ENCODE data around the gene TMEFF2. TPM values are rescaled to one million over a fixed set of nuclear protein-coding genes. Genes with fewer than 3 reads are reported as not detected.
A peak's percentile ranks its signal among the peaks of the same experiment; 100 is the strongest.

TMEFF2 gene
- polyA plus RNA-seq, 1 donor, result 2.3 TPM

DNA sequence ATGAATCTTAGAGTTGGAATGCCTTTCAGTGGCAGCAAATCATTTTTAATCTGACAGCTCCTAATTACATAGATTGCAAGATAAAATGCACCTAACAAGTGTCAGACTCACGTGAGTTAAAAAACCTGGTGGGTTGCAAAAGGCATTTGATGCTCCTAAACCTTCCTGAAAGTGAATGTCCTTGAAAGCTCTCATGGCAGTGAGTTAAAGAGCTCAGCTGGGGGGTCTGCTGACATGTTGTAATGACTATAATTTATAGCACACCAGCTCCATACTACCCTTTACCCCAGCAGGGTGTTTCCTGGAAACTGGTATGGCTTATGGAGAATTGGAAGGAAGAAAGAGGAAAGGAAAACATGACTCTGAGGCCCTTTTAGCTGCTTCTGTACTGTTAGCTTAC lies 256.0 kb downstream of the TMEFF2 start:
- Histone ChIP-seq H3K4me3 (ENCODE audit: low read length) (no peak overlapping the region), H3K27me3 (ENCODE audit: control insufficient read depth, insufficient read depth, low read length) (no peaks in the 10 kb centered on the region), H3K27ac (ENCODE audit: low read length) (no peak overlapping the region), H3K4me1 (ENCODE audit: control insufficient read depth, insufficient read depth, low read length) (no peaks in the 10 kb centered on the region), H3K36me3 (ENCODE audit: control insufficient read depth, insufficient read depth, low read length) (no peaks in the 10 kb centered on the region), H3K9me3 (ENCODE audit: control insufficient read depth, low read depth, low read length) (no peaks in the 10 kb centered on the region)
- no peak for DNase-seq
- no CpG with 5 or more reads among the region's 1 CpG for WGBS (ENCODE audit: insufficient coverage, low lambda C conversion rate)

DNA sequence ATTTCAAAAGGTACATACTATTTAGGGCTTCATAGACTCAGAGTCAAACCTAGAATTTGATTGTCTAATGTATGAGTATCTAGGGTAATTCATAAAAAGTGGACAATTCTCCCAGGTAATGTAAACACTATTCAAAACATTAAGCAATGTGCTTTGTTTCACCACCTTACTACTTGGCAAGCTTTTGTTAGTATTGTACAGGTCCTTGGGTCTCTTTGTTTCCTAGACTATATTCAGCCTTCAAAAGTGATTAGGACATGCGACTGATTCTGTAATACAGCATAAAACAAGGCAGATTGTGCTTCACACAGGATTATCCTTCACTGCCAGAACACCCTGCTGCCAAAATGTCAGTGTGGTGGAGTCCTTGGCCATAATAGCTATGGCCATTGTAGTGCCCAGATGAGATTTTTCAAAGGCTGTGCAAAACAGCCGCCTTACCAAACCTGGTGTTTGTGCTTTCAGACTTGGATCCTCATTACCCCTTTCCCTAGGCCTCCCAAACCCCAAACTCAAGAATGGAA lies 257.8 kb downstream of the TMEFF2 start:
- Histone ChIP-seq H3K9me3 (ENCODE audit: control insufficient read depth, low read depth, low read length) (no peaks in the 10 kb centered on the region), H3K27me3 (ENCODE audit: control insufficient read depth, insufficient read depth, low read length) (no peaks in the 10 kb centered on the region), H3K36me3 (ENCODE audit: control insufficient read depth, insufficient read depth, low read length) (no peaks in the 10 kb centered on the region), H3K27ac (ENCODE audit: low read length) (no peak overlapping the region), H3K4me3 (ENCODE audit: low read length) (no peak overlapping the region), H3K4me1 (ENCODE audit: control insufficient read depth, insufficient read depth, low read length) (no peaks in the 10 kb centered on the region)
- WGBS (ENCODE audit: insufficient coverage, low lambda C conversion rate), result no CpG with 5 or more reads among the region's 2 CpGs
- no peak for DNase-seq

DNA sequence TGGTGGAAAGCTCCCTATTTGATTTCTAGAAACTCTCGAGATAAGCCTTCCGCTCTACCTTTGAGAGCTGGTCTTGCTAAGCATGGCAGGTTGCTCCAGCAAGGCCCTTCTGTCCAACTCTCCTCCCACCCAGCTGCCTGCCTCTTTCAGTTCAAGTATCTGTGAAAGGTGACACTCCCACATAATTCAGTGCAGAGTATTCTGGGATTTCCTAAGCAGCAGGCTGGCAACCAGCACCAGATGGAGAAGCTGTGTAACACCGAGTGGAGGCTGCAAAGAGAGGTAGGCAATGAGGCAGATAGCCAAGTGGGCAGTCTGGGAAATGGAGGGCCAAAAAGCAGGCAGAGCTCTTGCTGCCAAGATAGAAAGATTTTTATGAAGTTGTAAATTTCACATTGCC lies 259.5 kb downstream of the TMEFF2 start:
- H3K27me3 ChIP-seq (ENCODE audit: control insufficient read depth, insufficient read depth, low read length), result no peaks in the 10 kb centered on the region
- no peaks in the 10 kb centered on the region for H3K9me3 ChIP-seq (ENCODE audit: control insufficient read depth, low read depth, low read length)
- 100% methylated on average over 1 of the region's 3 CpGs for WGBS (ENCODE audit: insufficient coverage, low lambda C conversion rate)
- no peak overlapping the region for H3K27ac ChIP-seq (ENCODE audit: low read length)
- no peaks in the 10 kb centered on the region for H3K4me1 ChIP-seq (ENCODE audit: control insufficient read depth, insufficient read depth, low read length)
- no peaks in the 10 kb centered on the region for H3K36me3 ChIP-seq (ENCODE audit: control insufficient read depth, insufficient read depth, low read length)
- H3K4me3 ChIP-seq (ENCODE audit: low read length), result no peak overlapping the region
- DNase-seq, result no peak

DNA sequence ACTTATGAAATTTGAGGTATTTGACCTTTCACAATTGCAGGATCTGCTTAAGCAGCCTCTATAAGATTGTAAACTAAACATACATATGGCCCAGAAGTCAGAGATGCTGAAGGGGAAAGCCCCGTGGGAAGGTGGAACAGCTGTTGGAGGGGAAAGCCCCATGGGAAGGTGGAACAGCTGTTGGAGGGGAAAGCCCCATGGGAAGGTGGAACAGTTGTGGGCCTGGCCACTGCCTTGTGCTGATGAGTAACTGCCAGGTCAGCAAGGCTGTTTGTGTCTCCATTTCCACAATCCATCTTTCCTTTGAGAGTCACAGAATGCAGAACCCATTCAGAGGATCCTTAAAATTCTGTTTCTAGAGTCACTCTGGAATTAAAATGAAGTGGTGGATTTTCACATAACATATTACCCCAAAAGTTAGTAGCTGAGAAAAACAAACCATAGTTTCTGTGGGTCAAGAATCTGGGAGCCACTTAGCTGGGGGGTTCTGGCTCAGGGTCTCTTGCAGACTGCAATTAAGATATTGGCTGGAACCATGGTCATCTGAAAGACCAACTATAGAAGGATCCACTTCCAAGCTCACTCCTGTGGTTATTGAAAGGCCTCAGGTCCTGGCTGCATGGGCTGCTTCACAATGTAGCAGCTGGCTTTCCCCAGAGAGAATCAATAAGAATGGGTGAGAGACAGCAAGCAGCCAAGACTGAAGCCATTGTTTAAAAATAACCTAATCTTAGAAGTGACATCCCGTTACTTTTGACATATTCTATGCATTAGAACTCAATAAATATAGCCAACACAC lies 261.2 kb downstream of the TMEFF2 start:
- Histone ChIP-seq H3K27me3 (ENCODE audit: control insufficient read depth, insufficient read depth, low read length) (no peaks in the 10 kb centered on the region), H3K4me1 (ENCODE audit: control insufficient read depth, insufficient read depth, low read length) (no peaks in the 10 kb centered on the region), H3K9me3 (ENCODE audit: control insufficient read depth, low read depth, low read length) (no peaks in the 10 kb centered on the region), H3K36me3 (ENCODE audit: control insufficient read depth, insufficient read depth, low read length) (no peaks in the 10 kb centered on the region), H3K4me3 (ENCODE audit: low read length) (no peak overlapping the region), H3K27ac (ENCODE audit: low read length) (no peak overlapping the region)
- peak in 1 of 2 donors; percentile 8 for DNase-seq
- no CpG with 5 or more reads among the region's 2 CpGs for WGBS (ENCODE audit: insufficient coverage, low lambda C conversion rate)

- H3K4me3 ChIP-seq (ENCODE audit: low read length), result no peak overlapping the region
- no peaks in the 10 kb centered on the region for H3K27me3 ChIP-seq (ENCODE audit: control insufficient read depth, insufficient read depth, low read length)
- no peaks in the 10 kb centered on the region for H3K36me3 ChIP-seq (ENCODE audit: control insufficient read depth, insufficient read depth, low read length)
- H3K9me3 ChIP-seq (ENCODE audit: control insufficient read depth, low read depth, low read length), result no peaks in the 10 kb centered on the region
- no peak overlapping the region for H3K27ac ChIP-seq (ENCODE audit: low read length)
- H3K4me1 ChIP-seq (ENCODE audit: control insufficient read depth, insufficient read depth, low read length), result no peaks in the 10 kb centered on the region
- peak; percentile 56 to 74 for DNase-seq
- WGBS (ENCODE audit: insufficient coverage, low lambda C conversion rate), result 33% methylated on average over 1 of the region's 1 CpG
These were observed 262.4 kb downstream of the TMEFF2 start for GRCh38 chr2:191932286-191932685.

- H3K9me3 ChIP-seq (ENCODE audit: control insufficient read depth, low read depth, low read length), result no peaks in the 10 kb centered on the region
- no peak for DNase-seq
- H3K36me3 ChIP-seq (ENCODE audit: control insufficient read depth, insufficient read depth, low read length), result no peaks in the 10 kb centered on the region
- no peaks in the 10 kb centered on the region for H3K4me1 ChIP-seq (ENCODE audit: control insufficient read depth, insufficient read depth, low read length)
- 100% methylated on average over 1 of the region's 1 CpG for WGBS (ENCODE audit: insufficient coverage, low lambda C conversion rate)
- H3K27me3 ChIP-seq (ENCODE audit: control insufficient read depth, insufficient read depth, low read length), result no peaks in the 10 kb centered on the region
- H3K4me3 ChIP-seq (ENCODE audit: low read length), result no peak overlapping the region
- H3K27ac ChIP-seq (ENCODE audit: low read length), result no peak overlapping the region
These were observed 263.4 kb downstream of the TMEFF2 start for GRCh38 chr2:191931329-191931728.

GRCh38 chr2:191930205-191930604 lies 264.5 kb downstream of the TMEFF2 start:
- H3K4me3 ChIP-seq (ENCODE audit: low read length), result no peak overlapping the region
- DNase-seq, result no peak
- no peaks in the 10 kb centered on the region for H3K9me3 ChIP-seq (ENCODE audit: control insufficient read depth, low read depth, low read length)
- H3K4me1 ChIP-seq (ENCODE audit: control insufficient read depth, insufficient read depth, low read length), result no peaks in the 10 kb centered on the region
- no peaks in the 10 kb centered on the region for H3K36me3 ChIP-seq (ENCODE audit: control insufficient read depth, insufficient read depth, low read length)
- WGBS (ENCODE audit: insufficient coverage, low lambda C conversion rate), result no CpG with 5 or more reads among the region's 3 CpGs
- H3K27ac ChIP-seq (ENCODE audit: low read length), result no peak overlapping the region
- no peaks in the 10 kb centered on the region for H3K27me3 ChIP-seq (ENCODE audit: control insufficient read depth, insufficient read depth, low read length)

- no peaks in the 10 kb centered on the region for H3K36me3 ChIP-seq (ENCODE audit: control insufficient read depth, insufficient read depth, low read length)
- no peak overlapping the region for H3K4me3 ChIP-seq (ENCODE audit: low read length)
- H3K4me1 ChIP-seq (ENCODE audit: control insufficient read depth, insufficient read depth, low read length), result no peaks in the 10 kb centered on the region
- DNase-seq, result no peak
- no peaks in the 10 kb centered on the region for H3K27me3 ChIP-seq (ENCODE audit: control insufficient read depth, insufficient read depth, low read length)
- no peak overlapping the region for H3K27ac ChIP-seq (ENCODE audit: low read length)
- H3K9me3 ChIP-seq (ENCODE audit: control insufficient read depth, low read depth, low read length), result no peaks in the 10 kb centered on the region
- WGBS (ENCODE audit: insufficient coverage, low lambda C conversion rate), result no CpG with 5 or more reads among the region's 4 CpGs
These were observed 265.4 kb downstream of the TMEFF2 start for GRCh38 chr2:191929288-191929687.

- no peaks in the 10 kb centered on the region for H3K4me1 ChIP-seq (ENCODE audit: control insufficient read depth, insufficient read depth, low read length)
- H3K27ac ChIP-seq (ENCODE audit: low read length), result no peak overlapping the region
- no peaks in the 10 kb centered on the region for H3K27me3 ChIP-seq (ENCODE audit: control insufficient read depth, insufficient read depth, low read length)
- no peak for DNase-seq
- H3K9me3 ChIP-seq (ENCODE audit: control insufficient read depth, low read depth, low read length), result no peaks in the 10 kb centered on the region
- H3K36me3 ChIP-seq (ENCODE audit: control insufficient read depth, insufficient read depth, low read length), result no peaks in the 10 kb centered on the region
- H3K4me3 ChIP-seq (ENCODE audit: low read length), result no peak overlapping the region
- WGBS (ENCODE audit: insufficient coverage, low lambda C conversion rate), result 100% methylated on average over 1 of the region's 3 CpGs
These were observed 266.7 kb downstream of the TMEFF2 start for GRCh38 chr2:191927991-191928390.

DNA sequence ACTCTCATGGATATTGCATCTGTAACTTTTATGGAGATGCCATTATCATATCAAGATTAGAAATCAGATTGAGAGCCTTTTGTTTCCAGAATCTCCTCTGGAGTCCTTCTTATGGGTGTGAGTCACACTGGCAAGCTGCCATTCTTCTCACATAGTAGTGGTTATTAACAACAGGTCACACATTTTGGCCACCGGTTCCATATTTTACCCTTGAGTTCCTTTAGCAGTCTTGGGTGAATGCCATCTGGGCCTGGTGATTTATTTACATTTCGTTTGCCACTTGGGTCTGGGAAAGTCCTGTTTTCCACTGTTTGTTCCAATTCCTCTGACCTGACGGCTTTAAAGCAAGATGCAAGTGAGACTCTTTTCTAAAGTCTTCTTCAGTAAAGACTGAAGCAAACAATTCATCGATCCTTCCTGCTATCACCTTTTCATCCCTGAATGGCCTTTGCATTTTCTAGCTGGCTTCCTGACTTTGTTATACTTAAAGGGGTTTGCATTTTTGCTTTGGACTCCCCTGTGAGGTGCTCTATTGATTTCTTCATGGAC lies 267.3 kb downstream of the TMEFF2 start:
- no peaks in the 10 kb centered on the region for H3K36me3 ChIP-seq (ENCODE audit: control insufficient read depth, insufficient read depth, low read length)
- no peaks in the 10 kb centered on the region for H3K27me3 ChIP-seq (ENCODE audit: control insufficient read depth, insufficient read depth, low read length)
- H3K27ac ChIP-seq (ENCODE audit: low read length), result no peak overlapping the region
- DNase-seq, result no peak
- no peak overlapping the region for H3K4me3 ChIP-seq (ENCODE audit: low read length)
- no peaks in the 10 kb centered on the region for H3K9me3 ChIP-seq (ENCODE audit: control insufficient read depth, low read depth, low read length)
- H3K4me1 ChIP-seq (ENCODE audit: control insufficient read depth, insufficient read depth, low read length), result no peaks in the 10 kb centered on the region
- WGBS (ENCODE audit: insufficient coverage, low lambda C conversion rate), result 79% methylated on average over 2 of the region's 4 CpGs
